DND-41 (cell line): Measurements from ENCODE around the gene SH3GLB2.

ENCODE experiments used
- ATAC-seq: fragments of 200-7000 bp; cut with Tn5 transposase; 3 replicates; pipeline ENCODE4 v1.9.1; 2021; ENCODE audit warnings: low read depth; ENCODE audit not compliant: insufficient read depth
- DNase-seq: peaks from one replicate; pipeline ENCODE4 v3.0.0-alpha.2; 2020
- H2AFZ ChIP-seq: 2 replicates; pipeline ENCODE4 v1.6.0; 2012; ENCODE audit warnings: low read depth, low read length
- H3K27ac ChIP-seq: 2 replicates; pipeline ENCODE4 v1.5.1; 2012; ENCODE audit warnings: low read length, inconsistent platforms
- H3K27me3 ChIP-seq: fragments of 200-600 bp; sonication (generic); 2 replicates; pipeline ENCODE4 v1.6.0; 2012; ENCODE audit warnings: low read length, mild to moderate bottlenecking, inconsistent platforms; ENCODE audit not compliant: insufficient read depth, poor library complexity
- H3K36me3 ChIP-seq: 2 replicates; pipeline ENCODE4 v1.5.1; 2012; ENCODE audit warnings: low read length, inconsistent platforms; ENCODE audit not compliant: insufficient read depth
- H3K4me1 ChIP-seq: 2 replicates; pipeline ENCODE4 v1.5.1; 2012; ENCODE audit warnings: mild to moderate bottlenecking, low read length; ENCODE audit not compliant: insufficient read depth
- H3K4me2 ChIP-seq: 2 replicates; pipeline ENCODE4 v1.6.0; 2012; ENCODE audit warnings: mild to moderate bottlenecking, moderate library complexity, low read length, inconsistent platforms; ENCODE audit not compliant: insufficient read depth
- H3K4me3 ChIP-seq, 2 experiments: fragments of 200-600 bp in 1 of 2; shearing (Covaris generic) in 1 of 2; 2 replicates each; pipeline ENCODE4 v1.5.1; 2012 to 2016; ENCODE audit warnings: inconsistent platforms in 2 of 2, low read length in 2 of 2, mild to moderate bottlenecking in 2 of 2, low read depth in 1 of 2, moderate library complexity in 1 of 2
- H3K79me2 ChIP-seq: 2 replicates; pipeline ENCODE4 v1.6.0; 2012; ENCODE audit warnings: low read length, inconsistent platforms; ENCODE audit not compliant: insufficient read depth
- H3K9ac ChIP-seq: 2 replicates; pipeline ENCODE4 v1.6.0; 2012; ENCODE audit warnings: low read depth, mild to moderate bottlenecking, inconsistent platforms, low read length, moderate library complexity
- H3K9me3 ChIP-seq: 2 replicates; pipeline ENCODE4 v1.5.1; 2012; ENCODE audit warnings: low read length, moderate library complexity, mild to moderate bottlenecking, inconsistent platforms; ENCODE audit not compliant: insufficient read depth, severe bottlenecking
- H4K20me1 ChIP-seq: 2 replicates; pipeline ENCODE4 v1.6.0; 2012; ENCODE audit warnings: low read length; ENCODE audit not compliant: insufficient read depth
- EZH2 ChIP-seq: IDR thresholded peaks from 3 replicates; pipeline ENCODE4 v1.6.1; 2012; ENCODE audit warnings: borderline replicate concordance, low read depth, mild to moderate bottlenecking, moderate library complexity, low read length, inconsistent platforms; ENCODE audit not compliant: severe bottlenecking
- TF ChIP-seq, protein P1 (sequence below): IDR thresholded peaks from 2 replicates; pipeline ENCODE4 v1.5.1; 2012; ENCODE audit warnings: borderline replicate concordance, low read length, moderate library complexity, mild to moderate bottlenecking; ENCODE audit not compliant: poor library complexity, severe bottlenecking; ENCODE audit errors: extremely low read depth

SH3GLB2 gene

DNA sequence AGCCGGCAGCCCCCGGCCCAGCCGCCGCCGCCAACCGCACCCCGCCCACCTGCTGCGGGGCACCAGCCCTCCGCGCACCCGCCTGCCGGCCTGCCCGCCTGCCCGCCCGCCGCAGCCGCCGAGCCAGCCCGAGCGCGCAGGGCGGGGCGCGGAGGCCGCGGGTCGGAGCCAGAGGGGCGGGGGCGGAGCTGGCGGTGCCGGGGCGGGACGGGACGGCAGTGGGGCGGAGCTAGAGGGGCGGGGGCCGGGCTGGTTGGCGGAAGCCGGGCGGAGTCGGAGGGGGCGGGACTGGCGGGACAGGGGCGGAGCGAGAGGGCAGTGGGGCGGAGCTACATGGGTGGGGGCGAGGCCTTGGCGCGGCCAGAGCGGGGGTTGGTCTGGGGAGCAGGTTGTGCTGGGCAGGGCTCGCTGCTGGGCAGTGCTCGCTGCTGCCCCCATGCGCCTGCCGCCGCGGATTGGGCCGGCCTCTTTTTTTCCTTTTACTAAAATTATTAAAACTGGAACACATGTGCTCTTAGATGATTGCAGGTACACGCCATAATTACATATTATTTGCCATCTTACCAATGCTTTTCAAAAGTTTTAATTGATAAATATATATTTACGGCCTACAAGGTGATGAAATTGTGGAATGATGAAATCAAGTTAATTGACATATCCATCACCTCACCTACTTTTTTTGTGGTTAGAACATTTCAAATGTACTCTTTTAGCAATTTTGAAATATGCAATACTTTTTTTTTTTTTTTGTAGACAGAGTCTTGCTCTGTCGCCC, at the start of gene SH3GLB2:
SH3GLB2 (minus strand) TSS at position 140 of the 775 bp plus-strand sequence. CDS start 177 bp downstream, outside the sequence.
- H2AFZ ChIP-seq, result peak within 1 kb of the TSS; percentile 75
- TF ChIP-seq, protein P1, sequence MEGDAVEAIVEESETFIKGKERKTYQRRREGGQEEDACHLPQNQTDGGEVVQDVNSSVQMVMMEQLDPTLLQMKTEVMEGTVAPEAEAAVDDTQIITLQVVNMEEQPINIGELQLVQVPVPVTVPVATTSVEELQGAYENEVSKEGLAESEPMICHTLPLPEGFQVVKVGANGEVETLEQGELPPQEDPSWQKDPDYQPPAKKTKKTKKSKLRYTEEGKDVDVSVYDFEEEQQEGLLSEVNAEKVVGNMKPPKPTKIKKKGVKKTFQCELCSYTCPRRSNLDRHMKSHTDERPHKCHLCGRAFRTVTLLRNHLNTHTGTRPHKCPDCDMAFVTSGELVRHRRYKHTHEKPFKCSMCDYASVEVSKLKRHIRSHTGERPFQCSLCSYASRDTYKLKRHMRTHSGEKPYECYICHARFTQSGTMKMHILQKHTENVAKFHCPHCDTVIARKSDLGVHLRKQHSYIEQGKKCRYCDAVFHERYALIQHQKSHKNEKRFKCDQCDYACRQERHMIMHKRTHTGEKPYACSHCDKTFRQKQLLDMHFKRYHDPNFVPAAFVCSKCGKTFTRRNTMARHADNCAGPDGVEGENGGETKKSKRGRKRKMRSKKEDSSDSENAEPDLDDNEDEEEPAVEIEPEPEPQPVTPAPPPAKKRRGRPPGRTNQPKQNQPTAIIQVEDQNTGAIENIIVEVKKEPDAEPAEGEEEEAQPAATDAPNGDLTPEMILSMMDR, result peak; percentile 31
- TF ChIP-seq EZH2, result no peak
- H4K20me1 ChIP-seq, result peaks cover 26% of the 10 kb centered on the region
- ATAC-seq, result peak; percentile 78
- H3K27me3 ChIP-seq, result no peaks in the 10 kb centered on the region
- H3K79me2 ChIP-seq, result peaks cover 36% of the 10 kb centered on the region
- H3K9me3 ChIP-seq, result no peaks in the 10 kb centered on the region
- peaks cover 29% of the 10 kb centered on the region for H3K4me1 ChIP-seq
- H3K9ac ChIP-seq, result peak within 1 kb of the TSS; percentile 88
- H3K4me2 ChIP-seq, result peak within 1 kb of the TSS; percentile 91
- peak; percentile 87 for DNase-seq
- peak within 1 kb of the TSS; percentile 81 for H3K27ac ChIP-seq
- peaks cover 3% of the 10 kb centered on the region; the same call in 1 of the 2 replicates for H3K36me3 ChIP-seq
- H3K4me3 ChIP-seq, result peak within 1 kb of the TSS; percentile 63 to 98; a peak in 3 of 4 replicates

DNA sequence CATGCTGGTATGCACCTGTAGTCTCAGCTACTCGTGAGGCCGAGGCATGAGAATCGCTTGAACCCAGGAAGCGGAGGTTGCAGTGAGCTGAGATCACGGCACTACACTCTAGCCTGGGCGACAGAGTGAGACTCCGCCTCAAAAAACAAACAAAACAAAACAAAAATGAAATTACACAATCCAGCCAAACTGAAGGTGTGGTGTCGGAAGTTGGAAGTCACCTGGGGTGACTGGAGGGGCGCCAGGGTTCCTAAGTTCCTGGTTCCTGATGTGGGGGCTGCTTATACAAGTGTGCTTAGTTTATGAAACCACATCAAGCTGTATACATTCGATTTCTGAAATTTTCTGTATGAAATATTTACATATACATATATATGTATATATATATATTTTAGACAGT, 49.1 kb upstream of the SH3GLB2 start:
- Histone ChIP-seq H3K27me3 (no peaks in the 10 kb centered on the region), H3K4me3 (no peak overlapping the region), H4K20me1 (peaks cover 4% of the 10 kb centered on the region; the same call in 1 of the 2 replicates), H3K4me2 (no peak overlapping the region), H3K9me3 (no peaks in the 10 kb centered on the region), H3K9ac (no peak overlapping the region), H3K4me1 (peaks cover 26% of the 10 kb centered on the region), H3K36me3 (no peaks in the 10 kb centered on the region; the same call in 1 of the 2 replicates), H2AFZ (no peak overlapping the region), H3K27ac (no peak overlapping the region), H3K79me2 (peaks cover 10% of the 10 kb centered on the region)
- ATAC-seq, result no peak
- DNase-seq, result no peak
- TF ChIP-seq, protein P1, result no peak
- no peak for TF ChIP-seq EZH2

DNA sequence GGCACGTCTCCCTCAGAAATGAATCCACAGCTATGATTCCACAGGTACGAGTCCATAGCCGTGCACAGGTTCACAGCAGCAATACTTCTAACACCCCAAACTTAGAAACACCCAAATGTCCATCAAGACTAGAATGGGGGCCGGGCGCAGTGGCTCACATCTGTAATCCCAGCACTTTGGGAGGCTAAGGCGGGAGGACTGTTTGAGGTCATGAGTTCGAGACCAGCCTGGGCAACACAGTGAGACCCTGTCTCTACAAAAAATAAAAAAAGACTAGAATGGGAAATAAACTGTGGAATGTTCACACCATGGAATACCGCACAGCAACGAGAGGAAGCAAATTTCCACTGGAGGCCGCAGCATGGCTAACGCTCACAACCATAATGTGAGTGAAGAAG, 48.5 kb upstream of the SH3GLB2 start:
- no peak for TF ChIP-seq EZH2
- H3K79me2 ChIP-seq, result peaks cover 4% of the 10 kb centered on the region
- H3K4me3 ChIP-seq, result no peak overlapping the region
- H3K9ac ChIP-seq, result no peak overlapping the region
- no peaks in the 10 kb centered on the region; the same call in 1 of the 2 replicates for H4K20me1 ChIP-seq
- ATAC-seq, result no peak
- no peaks in the 10 kb centered on the region for H3K9me3 ChIP-seq
- DNase-seq, result no peak
- no peak overlapping the region for H3K4me2 ChIP-seq
- no peak overlapping the region for H3K27ac ChIP-seq
- no peaks in the 10 kb centered on the region; the same call in 1 of the 2 replicates for H3K36me3 ChIP-seq
- H2AFZ ChIP-seq, result no peak overlapping the region
- H3K27me3 ChIP-seq, result no peaks in the 10 kb centered on the region
- H3K4me1 ChIP-seq, result peaks cover 20% of the 10 kb centered on the region

DNA sequence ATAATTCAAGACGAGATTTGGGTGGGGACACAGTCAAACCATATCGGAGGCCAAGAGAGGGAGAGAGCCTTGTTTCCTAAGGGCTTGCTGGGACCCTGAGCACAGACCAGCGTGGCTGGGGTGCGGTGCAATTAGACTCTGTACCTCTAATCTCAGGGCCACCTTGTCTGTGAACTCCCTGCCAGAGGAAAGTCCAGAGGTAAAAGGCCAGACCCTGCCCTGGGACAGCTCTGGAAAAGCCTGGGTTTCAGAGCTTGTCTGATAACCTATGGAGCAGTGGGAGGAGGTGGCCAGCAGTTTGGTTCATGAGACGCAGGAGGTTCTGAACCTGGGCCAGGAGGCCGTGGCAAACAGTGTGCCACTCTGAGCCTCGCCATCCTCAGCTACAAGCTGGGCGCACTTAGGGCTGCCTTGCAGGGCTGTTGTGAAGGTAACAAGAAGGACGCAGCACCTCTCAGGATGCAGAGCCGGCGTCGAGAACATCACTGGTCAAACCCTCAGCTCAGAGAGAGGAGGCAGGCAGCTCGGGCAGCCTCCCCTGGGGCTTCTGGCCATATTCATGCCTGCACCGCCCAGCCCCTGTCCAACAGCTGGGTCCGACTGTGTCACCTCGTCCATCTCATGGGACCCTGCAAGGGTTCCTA, 48.0 kb upstream of the SH3GLB2 start:
- H3K9me3 ChIP-seq, result no peaks in the 10 kb centered on the region
- peaks cover 19% of the 10 kb centered on the region for H3K4me1 ChIP-seq
- no peak for DNase-seq
- TF ChIP-seq, protein P1, result no peak
- TF ChIP-seq EZH2, result no peak
- H3K36me3 ChIP-seq, result no peaks in the 10 kb centered on the region
- no peak overlapping the region for H3K27ac ChIP-seq
- H4K20me1 ChIP-seq, result no peaks in the 10 kb centered on the region; the same call in 1 of the 2 replicates
- H3K9ac ChIP-seq, result no peak overlapping the region
- H3K4me2 ChIP-seq, result no peak overlapping the region
- no peaks in the 10 kb centered on the region for H3K27me3 ChIP-seq
- H3K4me3 ChIP-seq, result no peak overlapping the region
- ATAC-seq, result no peak
- no peaks in the 10 kb centered on the region for H3K79me2 ChIP-seq
- H2AFZ ChIP-seq, result no peak overlapping the region
